Thoracic aorta (tissue), 2 donors: ENCODE results near the gene NECTIN4. TPM values are rescaled to one million over a fixed set of nuclear protein-coding genes. Genes with fewer than 3 reads are reported as not detected.

Experiments used
- ATAC-seq: fragments of 150-250 bp; one replicate; pipeline ENCODE4 v1.8.0; 2017; ENCODE audit warnings: low read depth; ENCODE audit not compliant: insufficient number of reproducible peaks, low FRiP score
- DNase-seq: peaks from one replicate; pipeline ENCODE4 v3.0.0-alpha.2; 2020; ENCODE audit warnings: low spot score
- H3K27ac ChIP-seq, 2 donors: fragments of 200-600 bp; sonication (generic); 1 replicate in 1 of 2; 2 replicates in 1 of 2; pipeline ENCODE4 v1.5.1; 2016; ENCODE audit warnings: mild to moderate bottlenecking in 2 of 2, moderate library complexity in 2 of 2
- H3K27me3 ChIP-seq: fragments of 200-600 bp; sonication (generic); replicated peaks from 2 replicates; pipeline ENCODE4 v1.6.0; 2016; ENCODE audit warnings: mild to moderate bottlenecking; ENCODE audit not compliant: insufficient read depth
- H3K36me3 ChIP-seq: fragments of 200-600 bp; sonication (generic); one replicate; pipeline ENCODE4 v1.5.1; 2016
- H3K4me1 ChIP-seq, 2 donors: fragments of 200-600 bp; sonication (generic); 1 replicate in 1 of 2; 2 replicates in 1 of 2; pipeline versions ENCODE4 v1.5.1 to v1.6.0; 2016; ENCODE audit warnings: low read depth in 2 of 2, mild to moderate bottlenecking in 1 of 2; ENCODE audit not compliant: control insufficient read depth in 1 of 2
- H3K4me3 ChIP-seq: fragments of 200-600 bp; sonication (generic); 2 replicates; pipeline ENCODE4 v1.5.1; 2016; ENCODE audit warnings: mild to moderate bottlenecking
- H3K9me3 ChIP-seq: fragments of 200-600 bp; sonication (generic); 2 replicates; pipeline ENCODE4 v1.5.1; 2016
- CTCF ChIP-seq: fragments of 200-600 bp; sonication (generic); IDR thresholded peaks from one replicate; pipeline ENCODE4 v1.5.1; 2019; ENCODE audit warnings: antibody characterized with exemption
- total RNA-seq, 2 donors: library from RNA; depleted of rRNA; stranded (reverse); fragments of >200 nt; gene quantifications; one replicate each; pipeline versions ENCODE4 v1.1.0 to v1.2.3, GENCODE V29; 2016

NECTIN4 gene
- total RNA-seq, 2 donors from 2014 or later, result 0.14 TPM; not detected in 1

- DNase-seq (peak; percentile 77), ATAC-seq (peak; percentile 95)
- no peaks in the 10 kb centered on the region for H3K27me3 ChIP-seq
- H3K9me3 ChIP-seq, result no peaks in the 10 kb centered on the region
- H3K4me3 ChIP-seq, result peak within 1 kb of the TSS; percentile 88
- peaks cover 22% of the 10 kb centered on the region for H3K36me3 ChIP-seq
- TF ChIP-seq CTCF, result no peak
- peak within 1 kb of the TSS; percentile 93 to 94 for H3K27ac ChIP-seq
- H3K4me1 ChIP-seq, result peaks cover 9 to 18% of the 10 kb centered on the region in 2 donors
Observed at GRCh38 chr1:161045736-161046604, 43.4 kb downstream of the NECTIN4 start, which contains the start of gene USF1. TSS of gene USF1 (minus strand) at chr1:161045977. CDS start at chr1:161043275, 2,702 bp downstream.

- TF ChIP-seq CTCF, result no peak
- no peaks in the 10 kb centered on the region for H3K9me3 ChIP-seq
- peak; percentile 37 for ATAC-seq
- peak overlapping the region; percentile 93 to 94 for H3K27ac ChIP-seq
- H3K27me3 ChIP-seq, result no peaks in the 10 kb centered on the region
- peak overlapping the region; percentile 88 for H3K4me3 ChIP-seq
- H3K36me3 ChIP-seq, result peaks cover 30% of the 10 kb centered on the region
- DNase-seq, result no peak
- H3K4me1 ChIP-seq, result peaks cover 9 to 18% of the 10 kb centered on the region in 2 donors
Observed at GRCh38 chr1:161044908-161045735, 44.2 kb downstream of the NECTIN4 start.

GRCh38 chr1:161044535-161044907 lies 44.8 kb downstream of the NECTIN4 start:
- peak overlapping the region; percentile 93 to 94 for H3K27ac ChIP-seq

GRCh38 chr1:161039546-161039945 lies 49.8 kb downstream of the NECTIN4 start:
- DNase-seq, result no peak
- Histone ChIP-seq H3K27ac (no peak overlapping the region), H3K36me3 (peaks cover 39% of the 10 kb centered on the region), H3K4me1 (peaks cover 8 to 16% of the 10 kb centered on the region in 2 donors), H3K4me3 (no peak overlapping the region), H3K27me3 (no peaks in the 10 kb centered on the region), H3K9me3 (no peaks in the 10 kb centered on the region)
- ATAC-seq, result no peak
- TF ChIP-seq CTCF, result no peak

More at GRCh38 chr1:161044535-161044907, 44.8 kb downstream of the NECTIN4 start:
- peaks cover 9 to 18% of the 10 kb centered on the region in 2 donors for H3K4me1 ChIP-seq
- H3K36me3 ChIP-seq, result peaks cover 36% of the 10 kb centered on the region
- H3K27me3 ChIP-seq, result no peaks in the 10 kb centered on the region
- no peak for TF ChIP-seq CTCF
- DNase-seq, result no peak
- ATAC-seq, result no peak
- peak overlapping the region; percentile 88 for H3K4me3 ChIP-seq
- H3K9me3 ChIP-seq, result no peaks in the 10 kb centered on the region

- H3K9me3 ChIP-seq, result no peaks in the 10 kb centered on the region
- DNase-seq (no peak), ATAC-seq (no peak)
- peak overlapping the region; percentile 70 for H3K4me3 ChIP-seq
- H3K4me1 ChIP-seq, result peaks cover 4 to 12% of the 10 kb centered on the region in 2 donors
- no peak for TF ChIP-seq CTCF
- peaks cover 39% of the 10 kb centered on the region for H3K36me3 ChIP-seq
- no peak overlapping the region for H3K27ac ChIP-seq
- H3K27me3 ChIP-seq, result no peaks in the 10 kb centered on the region
Observed at GRCh38 chr1:161039154-161039545, 50.2 kb downstream of the NECTIN4 start.
